HepG2 (cell line): ENCODE measurements around the gene CARMIL3. TPM values are rescaled to one million over a fixed set of nuclear protein-coding genes. Genes with fewer than 3 reads are reported as not detected.

ENCODE experiments used
- ATAC-seq: fragments of 200-7000 bp; cut with Tn5 transposase; 3 replicates; pipeline ENCODE4 v1.9.1; 2020; ENCODE audit warnings: mild to moderate bottlenecking, moderate library complexity
- BruUV-seq: library from RNA; stranded (reverse); fragments of 400-500 nt; replicated peaks from 2 replicates; lab custom pipeline; 2021; lab: Mats Ljungman, UMichigan
- CTCF ChIA-PET: fragments of 300-600 bp; formaldehyde crosslinking; extraction: SDS; loops from one replicate; lab custom pipeline; 2021; ENCODE audit warnings: low total read pairs, inconsistent platforms, low intra/inter-chr PET ratio; lab: Yijun Ruan, JAX
- POLR2A ChIA-PET: fragments of 350-600 bp; sonication (Branson Sonifier 250); formaldehyde crosslinking; loops from one replicate; lab custom pipeline; 2020; ENCODE audit warnings: antibody characterized with exemption, inconsistent platforms; lab: Yijun Ruan, JAX
- DNase-seq: peaks from one replicate; pipeline ENCODE4 v3.0.0-alpha.2; 2015; ENCODE audit warnings: low spot score
- FAIRE-seq: peaks from 3 replicates; lab custom pipeline; 2011; peaks lifted over from hg19 to GRCh38; lab: Jason Lieb, UNC
- H2AFZ ChIP-seq: one replicate; pipeline ENCODE4 v1.6.1; 2011; ENCODE audit warnings: low read length, inconsistent platforms
- H3K27ac ChIP-seq: fragments of 300-600 bp; 3 replicates; pipeline ENCODE4 v1.8.0; 2011; ENCODE audit warnings: mixed run types, mild to moderate bottlenecking, mixed read lengths, low read length, inconsistent platforms; ENCODE audit not compliant: insufficient read depth; ENCODE audit errors: extremely low read length
- H3K27me3 ChIP-seq, 2 experiments: fragments of 200-600 bp in 1 of 2; 2 replicates in 1 of 2; 3 replicates in 1 of 2; pipeline versions ENCODE4 v1.6.0 to v1.8.0; 2011; ENCODE audit warnings: low read length in 2 of 2, mild to moderate bottlenecking in 2 of 2, moderate library complexity in 2 of 2, inconsistent platforms in 1 of 2; ENCODE audit not compliant: insufficient read depth in 2 of 2, control insufficient read depth in 1 of 2
- H3K36me3 ChIP-seq, 2 experiments: fragments of 200-600 bp in 1 of 2; replicated peaks in 1 of 2; 2 replicates in 1 of 2; 3 replicates in 1 of 2; pipeline versions ENCODE4 v1.5.1 to v1.8.0; 2011; ENCODE audit warnings: low read length in 2 of 2, inconsistent platforms in 1 of 2; ENCODE audit not compliant: insufficient read depth in 2 of 2, control insufficient read depth in 1 of 2
- H3K4me1 ChIP-seq: 2 replicates; pipeline ENCODE4 v1.5.1; 2012; ENCODE audit warnings: low read length, inconsistent platforms; ENCODE audit not compliant: insufficient read depth
- H3K4me2 ChIP-seq: 2 replicates; pipeline ENCODE4 v1.6.0; 2011; ENCODE audit warnings: low read depth, low read length, inconsistent platforms
- H3K4me3 ChIP-seq, 3 experiments: fragments of 200-600 bp in 1 of 3; sonication (generic), shearing (Covaris generic) in 1 of 3; replicated peaks in 1 of 3; 2 replicates each; pipeline ENCODE4 v1.5.1; 2011 to 2016; ENCODE audit warnings: low read length in 3 of 3, inconsistent platforms in 2 of 3, low read depth in 2 of 3, mild to moderate bottlenecking in 2 of 3, control low read depth in 1 of 3, mixed read lengths in 1 of 3; ENCODE audit not compliant: insufficient read depth in 1 of 3
- H3K79me2 ChIP-seq: one replicate; pipeline ENCODE4 v1.6.1; 2011; ENCODE audit warnings: low read length, inconsistent platforms; ENCODE audit not compliant: insufficient read depth
- H3K9ac ChIP-seq: 2 replicates; pipeline ENCODE4 v1.6.0; 2011; ENCODE audit warnings: mild to moderate bottlenecking, low read depth, low read length, inconsistent platforms; ENCODE audit not compliant: insufficient read depth
- H3K9me3 ChIP-seq: 2 replicates; pipeline ENCODE4 v1.5.1; 2012; ENCODE audit warnings: mild to moderate bottlenecking, low read length
- H4K20me1 ChIP-seq: 2 replicates; pipeline ENCODE4 v1.6.0; 2011; ENCODE audit warnings: inconsistent platforms, mild to moderate bottlenecking, low read length, moderate library complexity; ENCODE audit not compliant: insufficient read depth
- ATM ChIP-seq: fragments of 450-650 bp; IDR thresholded peaks from 2 replicates; pipeline ENCODE4 v1.7.1; 2017; ENCODE audit warnings: mild to moderate bottlenecking, borderline replicate concordance
- HHEX ChIP-seq: IDR thresholded peaks from 2 replicates; pipeline ENCODE4 v1.6.1; 2016; ENCODE audit warnings: control low read depth
- HNRNPL ChIP-seq: fragments of 200-400 bp; formaldehyde crosslinking; IDR thresholded peaks from 2 replicates; pipeline ENCODE4 v1.6.1; 2017; ENCODE audit warnings: mild to moderate bottlenecking, low read depth, low read length
- NPAS2 ChIP-seq: sonication (generic); formaldehyde crosslinking; IDR thresholded peaks from 2 replicates; pipeline ENCODE4 v1.8.0; 2022; ENCODE audit warnings: mild to moderate bottlenecking, missing genetic modification reagents, borderline replicate concordance
- SAP130 ChIP-seq: IDR thresholded peaks from 2 replicates; pipeline ENCODE4 v1.6.1; 2016; ENCODE audit warnings: low read depth
- SIN3B ChIP-seq: fragments of 150-350 bp; IDR thresholded peaks from 2 replicates; pipeline ENCODE4 v1.6.1; 2014; ENCODE audit warnings: low read length
- ZNF142 ChIP-seq: sonication (generic); formaldehyde crosslinking; IDR thresholded peaks from 2 replicates; pipeline ENCODE4 v1.4.0; 2020; ENCODE audit warnings: missing genetic modification reagents
- ZNF280D ChIP-seq: sonication (generic); formaldehyde crosslinking; IDR thresholded peaks from 2 replicates; pipeline ENCODE4 v1.5.1; 2020; ENCODE audit warnings: mild to moderate bottlenecking, missing genetic modification reagents
- ZNF282 ChIP-seq: fragments of 450-650 bp; IDR thresholded peaks from 2 replicates; pipeline ENCODE4 v1.6.1; 2018; ENCODE audit not compliant: partially characterized antibody
- WGBS: methylation state at CpG from one replicate; pipeline ENCODE4 v1.1.6; 2017; ENCODE audit warnings: low lambda C conversion rate; 5-methylcytosine and 5-hydroxymethylcytosine counted together
- in situ Hi-C: cut with HindIII; loops from 2 replicates; pipeline ENCODE4 v1.10.0; 2017; ENCODE audit warnings: low pct_unique_long_range_greater_than_20kb; ENCODE audit not compliant: extremely low pct_ligation_motif_present
- intact Hi-C: fragments of 100-400 bp; cut with micrococcal nuclease; formaldehyde crosslinking; loops from one replicate; pipeline ENCODE4 v1.10.0; 2022; ENCODE audit not compliant: unreplicated experiment
- polyA plus RNA-seq, 8 experiments: library from polyadenylated mRNA; depleted of rRNA in 3 of 8; stranded (reverse) in 7 of 8; unstranded in 1 of 8; fragments of >200 nt; fragmentation: Illumina TruSeq in 4 of 8; extraction: Trizol in 4 of 8; gene quantifications; 2 replicates each; pipeline versions ENCODE4 v1.2.1 to v1.2.3, GENCODE V29; 2011 to 2016; ENCODE audit warnings: low read depth in 4 of 8, missing spikeins in 1 of 8, mixed read lengths in 1 of 8; ENCODE audit not compliant: insufficient read depth in 1 of 8
- total RNA-seq, 5 experiments: library from RNA; depleted of rRNA; stranded (reverse); fragments of >200 nt; fragmentation: Illumina TruSeq; extraction: Trizol; gene quantifications; 2 replicates each; pipeline ENCODE4 v1.2.3, GENCODE V29; 2016; ENCODE audit warnings: low read depth in 1 of 5

The CARMIL3 gene
- total and polyA plus RNA-seq, 2 of the 13 experiments (the other 11 are each of a cell fraction or from before 2014, with no cell fraction given), result 0.27 to 0.55 TPM

- Histone ChIP-seq H3K9ac (no peak overlapping the region), H4K20me1 (no peaks in the 10 kb centered on the region), H3K36me3 (no peaks in the 10 kb centered on the region), H3K9me3 (no peaks in the 10 kb centered on the region), H3K27ac (no peak overlapping the region), H3K4me2 (no peak overlapping the region), H3K4me3 (no peak overlapping the region), H3K27me3 (peaks cover 20 to 79% of the 10 kb centered on the region in 2 experiments), H3K4me1 (peaks cover 45% of the 10 kb centered on the region), H3K79me2 (no peaks in the 10 kb centered on the region), H2AFZ (no peak overlapping the region)
- no TSS peak for BruUV-seq
- CTCF ChIA-PET, result no interaction called here
- in situ Hi-C loops (loop anchor here (5.0 kb wide), 3 partner anchors 38 to 108 kb away; partner anchors contain the start of genes IRF9 and PCK2), intact Hi-C loops (no loop called here)
- POLR2A ChIA-PET, result interaction anchor here (1.0 to 6.3 kb wide), 5 partner anchors 27 to 188 kb away, joined by 4 to 124 read pairs (median 6); partner anchors contain the start of genes DCAF11, NRL, PCK2 and PSME2
- ATAC-seq (no peak), DNase-seq (no peak), FAIRE-seq (no peak)
- 49% methylated on average over 9 of the region's 9 CpGs for WGBS
- TF ChIP-seq ZNF280D (CRISPR knock-in tag) (no peak), SAP130 (CRISPR knock-in tag) (no peak), ZNF142 (CRISPR knock-in tag) (no peak), HNRNPL (no peak), ZNF282 (no peak), ATM (no peak), NPAS2 (CRISPR knock-in tag) (no peak), HHEX (CRISPR knock-in tag) (no peak), SIN3B (no peak)
Observed at GRCh38 chr14:24054646-24055045, 2.8 kb downstream of the CARMIL3 start.
